Suppressor macrophage treated with lipopolysaccharide for 4 hours (primary cell): ENCODE data around the gene ZNF555.
A peak's percentile ranks its signal among the peaks of the same experiment; 100 is the strongest.
"Not testable (repeated sequence)": the region's sequence is repeated elsewhere in the genome, so short reads cannot be mapped to it uniquely, and the experiment has no call there.

Experiments used
- DNase-seq: peaks from one replicate; pipeline ENCODE4 v3.0.0-alpha.2; 2020

Gene ZNF555

GRCh38 chr19:2840794-2841791 is at the start of gene ZNF555:
Gene ZNF555, plus strand, starts transcription at chr19:2841475. Its CDS starts 98 bp downstream, at chr19:2841573.
- peak; percentile 99 for DNase-seq

- DNase-seq, result no peak
Observed at GRCh38 chr19:2791876-2792275, 49.4 kb upstream of the ZNF555 start.

- not testable (repeated sequence) for DNase-seq
Observed at GRCh38 chr19:2792666-2793065, 48.6 kb upstream of the ZNF555 start.

GRCh38 chr19:2793126-2793525 is 48.1 kb upstream of the ZNF555 start:
- DNase-seq, result no peak

GRCh38 chr19:2793577-2793976 is 47.7 kb upstream of the ZNF555 start:
- DNase-seq, result no peak

- DNase-seq, result no peak
Observed at GRCh38 chr19:2795827-2796658, 45.2 kb upstream of the ZNF555 start.

- DNase-seq, result no peak
Observed at GRCh38 chr19:2796659-2797266, 44.5 kb upstream of the ZNF555 start.

- no peak for DNase-seq
Observed at GRCh38 chr19:2797280-2797679, 44.0 kb upstream of the ZNF555 start.

GRCh38 chr19:2798158-2798685 is 43.1 kb upstream of the ZNF555 start:
- DNase-seq, result no peak

GRCh38 chr19:2798733-2799132 is 42.5 kb upstream of the ZNF555 start:
- DNase-seq, result no peak

- DNase-seq, result no peak
Observed at GRCh38 chr19:2799273-2800020, 41.8 kb upstream of the ZNF555 start.

GRCh38 chr19:2800506-2800905 is 40.8 kb upstream of the ZNF555 start:
- DNase-seq, result no peak

- DNase-seq, result no peak
Observed at GRCh38 chr19:2802826-2803225, 38.4 kb upstream of the ZNF555 start.

GRCh38 chr19:2803486-2804155 is 37.7 kb upstream of the ZNF555 start:
- DNase-seq, result no peak

- DNase-seq, result no peak
Observed at GRCh38 chr19:2804156-2805004, 36.9 kb upstream of the ZNF555 start.

GRCh38 chr19:2805261-2805900 is 35.9 kb upstream of the ZNF555 start:
- DNase-seq, result no peak

- DNase-seq, result no peak
Observed at GRCh38 chr19:2805991-2806649, 35.2 kb upstream of the ZNF555 start.

- DNase-seq, result no peak
Observed at GRCh38 chr19:2806736-2807378, 34.4 kb upstream of the ZNF555 start.
